HEK293T (cell line): Measurements from ENCODE around the gene RET.

Source experiments
- FOXA1 ChIP-seq: fragments of 450-650 bp; IDR thresholded peaks from 2 replicates; pipeline ENCODE4 v1.6.1; 2016; ENCODE audit warnings: mild to moderate bottlenecking
- FOXK2 ChIP-seq: fragments of 450-650 bp; IDR thresholded peaks from 2 replicates; pipeline ENCODE4 v1.6.1; 2016; ENCODE audit warnings: mild to moderate bottlenecking
- FOXM1 ChIP-seq: fragments of 450-650 bp; IDR thresholded peaks from 2 replicates; pipeline ENCODE4 v1.6.1; 2017; ENCODE audit warnings: mild to moderate bottlenecking, borderline replicate concordance
- HDGF ChIP-seq: fragments of 450-650 bp; IDR thresholded peaks from 2 replicates; pipeline ENCODE4 v1.6.1; 2017; ENCODE audit warnings: antibody characterized with exemption, borderline replicate concordance
- SP1 ChIP-seq: fragments of 450-650 bp; IDR thresholded peaks from 2 replicates; pipeline ENCODE4 v1.6.1; 2017

- TF ChIP-seq HDGF: no peak
- TF ChIP-seq FOXA1: no peak
- no peak for TF ChIP-seq FOXM1
- TF ChIP-seq SP1: no peak
- TF ChIP-seq FOXK2: no peak
Measured at GRCh38 chr10:43057231-43057711, 19.6 kb upstream of the RET start.
